GM12892 (cell line): ENCODE data around the gene LYL1.

Source experiments
- DNase-seq: peaks from one replicate; pipeline ENCODE4 v3.0.0; 2011; ENCODE audit not compliant: insufficient read length
- FAIRE-seq: peaks from 2 replicates; lab custom pipeline; 2011; peaks lifted over from hg19 to GRCh38; lab: Jason Lieb, UNC
- POLR2A ChIP-seq: IDR thresholded peaks from 2 replicates; pipeline ENCODE4 v1.6.1; 2011; ENCODE audit warnings: low read depth, low read length, control low read depth
- POLR2AphosphoS5 ChIP-seq: IDR thresholded peaks from 2 replicates; pipeline ENCODE4 v1.6.1; 2011; ENCODE audit warnings: low read depth, low read length, control low read depth
- TAF1 ChIP-seq: IDR thresholded peaks from 2 replicates; pipeline ENCODE4 v1.6.1; 2011; ENCODE audit warnings: low read depth, mild to moderate bottlenecking, control low read depth, low read length, borderline replicate concordance

LYL1 gene

GRCh38 chr19:13055213-13056051 is 47.2 kb downstream of the LYL1 start:
- no peak for FAIRE-seq
- TF ChIP-seq TAF1 (no peak), POLR2A (no peak), POLR2AphosphoS5 (no peak)

GRCh38 chr19:13054626-13055212 is 47.9 kb downstream of the LYL1 start:
- no peak for TF ChIP-seq POLR2A
- TF ChIP-seq POLR2AphosphoS5, result no peak
- no peak for TF ChIP-seq TAF1
- DNase-seq (no peak), FAIRE-seq (no peak)

More at GRCh38 chr19:13055213-13056051, 47.2 kb downstream of the LYL1 start:
- no peak for DNase-seq

- DNase-seq, result no peak
Measured at GRCh38 chr19:13053761-13054625, 48.7 kb downstream of the LYL1 start.

GRCh38 chr19:13053238-13053637 is 49.4 kb downstream of the LYL1 start:
- DNase-seq, result no peak
- no peak for TF ChIP-seq TAF1
- FAIRE-seq, result no peak

More at GRCh38 chr19:13053761-13054625, 48.7 kb downstream of the LYL1 start:
- TF ChIP-seq TAF1 (no peak), POLR2AphosphoS5 (no peak), POLR2A (no peak)
- no peak for FAIRE-seq

- TF ChIP-seq POLR2A, result no peak
- TF ChIP-seq POLR2AphosphoS5, result no peak
- no peak for TF ChIP-seq TAF1
- DNase-seq, result no peak
- FAIRE-seq, result no peak
Measured at GRCh38 chr19:13052447-13053175, 50.0 kb downstream of the LYL1 start.

- FAIRE-seq, result no peak
- TF ChIP-seq POLR2A (no peak), TAF1 (no peak), POLR2AphosphoS5 (no peak)
- no peak for DNase-seq
Measured at GRCh38 chr19:13051557-13052165, 51.0 kb downstream of the LYL1 start.

- no peak for DNase-seq
- FAIRE-seq, result no peak
Measured at GRCh38 chr19:13050274-13050673, 52.4 kb downstream of the LYL1 start.

More at GRCh38 chr19:13050274-13050673, 52.4 kb downstream of the LYL1 start:
- no peak for TF ChIP-seq POLR2AphosphoS5
- TF ChIP-seq TAF1, result no peak
- TF ChIP-seq POLR2A, result no peak
